HuH-7.5 (cell line): ENCODE results near the gene ACKR3.

Experiments used
- DNase-seq: peaks from one replicate; pipeline ENCODE4 v3.0.0; 2011; ENCODE audit warnings: low spot score

Gene ACKR3

GRCh38 chr2:236569573-236569973, at the start of gene ACKR3:
ACKR3 (plus strand) TSS chr2:236569825; CDS start chr2:236580466, 10,641 bp downstream.
- DNase-seq, result peak; percentile 63

DNA sequence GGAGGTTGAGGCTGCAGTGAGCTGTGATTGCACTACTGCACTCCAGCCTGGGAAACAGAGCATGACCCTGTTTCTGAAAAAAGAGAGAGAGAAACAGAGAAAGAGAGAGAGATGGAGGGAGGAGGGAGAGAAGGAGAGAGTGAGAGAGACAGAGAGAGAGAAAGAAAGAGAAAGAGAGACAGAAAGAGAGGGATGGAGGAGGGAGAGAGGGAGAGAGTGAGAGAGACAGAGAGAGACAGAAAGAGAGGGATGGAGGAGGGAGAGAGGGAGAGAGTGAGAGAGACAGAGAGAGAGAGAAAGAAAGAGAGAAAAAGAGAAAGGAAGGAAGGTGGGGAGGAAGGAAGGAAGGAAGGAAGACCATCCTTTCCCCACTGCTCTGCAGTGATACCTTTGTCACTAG, 48.1 kb upstream of the ACKR3 start:
- no peak for DNase-seq

DNA sequence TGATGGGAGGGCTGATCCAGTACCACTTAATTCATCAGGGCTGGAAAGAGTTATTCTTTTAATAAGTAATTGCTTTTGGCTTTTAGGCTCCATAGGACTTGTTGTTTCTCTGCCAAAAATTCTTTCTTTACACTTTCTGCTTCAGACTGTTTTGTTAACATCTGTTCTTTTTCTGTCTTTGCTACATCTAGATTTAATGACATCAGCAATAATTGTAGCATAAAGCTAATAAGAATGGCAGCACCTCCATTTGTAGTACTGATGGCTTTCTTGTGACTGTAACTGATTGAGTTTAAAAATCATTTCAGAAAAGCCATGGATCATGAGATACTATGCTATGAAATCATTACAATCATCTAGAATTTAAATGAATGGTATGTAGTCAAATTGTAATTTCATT, 46.4 kb upstream of the ACKR3 start:
- no peak for DNase-seq

GRCh38 chr2:236525411-236525997, 44.1 kb upstream of the ACKR3 start:
- DNase-seq, result no peak

DNA sequence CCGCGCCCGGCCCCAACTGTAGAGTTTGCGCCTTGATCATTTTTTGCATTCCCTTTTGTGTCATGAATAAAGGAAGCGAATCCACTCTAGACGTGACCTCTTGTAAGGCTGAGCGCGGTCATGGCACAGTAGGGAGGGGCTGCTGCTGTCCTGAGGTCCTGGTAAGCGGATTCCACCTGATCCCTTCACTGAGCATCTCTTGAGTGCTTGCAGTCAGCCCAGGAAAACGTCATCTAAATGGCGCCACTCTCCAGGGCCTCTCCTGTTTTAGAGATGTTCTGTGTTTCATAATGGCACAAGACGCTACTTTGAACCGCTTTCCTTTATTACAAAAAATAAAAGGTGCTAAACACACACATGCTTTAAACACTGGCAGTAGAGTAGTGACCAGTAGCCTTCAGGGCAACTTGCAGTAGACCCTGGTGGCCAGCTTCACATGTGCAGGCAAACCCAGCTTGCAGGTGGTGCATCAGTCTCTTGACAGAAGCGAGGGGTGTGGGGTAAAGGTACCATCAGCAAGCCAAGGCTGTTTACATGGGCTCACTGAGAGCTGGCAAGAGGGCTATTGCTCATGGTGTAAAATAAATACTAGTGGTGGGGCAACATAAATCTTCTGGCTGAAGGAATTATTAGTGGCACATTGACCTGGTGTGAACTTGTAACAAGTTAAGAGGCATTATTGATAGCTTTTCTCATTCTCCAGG, 43.0 kb upstream of the ACKR3 start:
- no peak for DNase-seq

GRCh38 chr2:236527159-236527630, 42.4 kb upstream of the ACKR3 start:
- no peak for DNase-seq

- DNase-seq, result no peak
Measured at GRCh38 chr2:236529606-236530005, 40.0 kb upstream of the ACKR3 start.

DNA sequence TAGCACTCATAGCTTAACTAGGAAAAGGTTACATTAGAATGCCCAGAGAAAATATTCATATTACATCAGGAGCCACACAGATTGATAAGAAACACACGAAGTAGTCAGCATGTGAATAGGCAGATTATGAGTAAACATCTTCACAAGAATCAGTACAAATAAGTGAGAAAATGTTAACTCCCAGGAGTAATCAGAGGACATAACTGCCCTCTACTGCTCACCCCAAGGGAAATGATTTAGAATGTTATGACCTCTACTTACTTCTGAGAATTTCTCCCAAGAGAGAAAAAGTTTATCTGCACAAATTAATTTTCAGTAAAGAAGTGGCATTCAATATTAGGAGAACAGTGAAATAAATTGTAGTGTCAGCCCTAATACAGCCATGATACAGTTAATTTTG, 39.1 kb upstream of the ACKR3 start:
- no peak for DNase-seq

DNA sequence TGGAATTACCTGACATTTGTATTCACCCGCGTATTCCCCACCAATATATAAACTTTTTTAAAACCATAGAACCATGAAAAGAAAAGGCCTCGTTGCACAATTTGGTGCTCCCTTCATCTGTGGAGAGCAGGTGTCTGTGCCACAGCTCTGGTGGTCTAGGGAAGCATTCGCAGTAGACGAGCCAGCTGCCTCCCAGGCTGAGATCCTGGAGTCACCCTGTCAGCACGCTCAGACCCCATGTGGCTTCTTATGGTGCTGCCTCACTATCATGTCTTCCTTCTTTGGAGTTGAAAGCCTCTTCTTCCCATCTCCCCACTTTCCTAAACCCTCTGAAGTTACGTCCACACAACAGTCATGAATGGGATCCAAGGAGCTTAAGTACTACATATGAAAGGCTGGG, 38.4 kb upstream of the ACKR3 start:
- no peak for DNase-seq

GRCh38 chr2:236531996-236532395, 37.6 kb upstream of the ACKR3 start:
- no peak for DNase-seq

DNA sequence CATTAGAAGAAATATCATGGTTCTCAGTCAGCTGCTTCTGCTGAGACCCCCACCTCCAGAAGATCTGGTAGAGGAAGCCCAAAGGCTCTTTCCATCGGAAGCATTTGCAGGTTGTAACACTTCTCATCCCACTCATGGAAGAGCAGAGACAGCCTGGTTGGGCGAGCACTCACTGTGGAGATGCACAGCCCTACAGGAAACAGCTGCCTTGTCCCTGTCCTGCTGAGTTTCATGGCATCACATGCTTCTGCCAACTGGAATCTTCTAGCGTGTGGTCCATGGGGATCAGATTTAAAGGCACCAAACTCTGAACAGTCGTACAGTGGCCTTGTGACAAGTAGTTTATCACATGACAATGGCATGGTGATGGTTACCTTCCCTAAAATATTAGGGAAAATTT, 36.3 kb upstream of the ACKR3 start:
- no peak for DNase-seq

DNA sequence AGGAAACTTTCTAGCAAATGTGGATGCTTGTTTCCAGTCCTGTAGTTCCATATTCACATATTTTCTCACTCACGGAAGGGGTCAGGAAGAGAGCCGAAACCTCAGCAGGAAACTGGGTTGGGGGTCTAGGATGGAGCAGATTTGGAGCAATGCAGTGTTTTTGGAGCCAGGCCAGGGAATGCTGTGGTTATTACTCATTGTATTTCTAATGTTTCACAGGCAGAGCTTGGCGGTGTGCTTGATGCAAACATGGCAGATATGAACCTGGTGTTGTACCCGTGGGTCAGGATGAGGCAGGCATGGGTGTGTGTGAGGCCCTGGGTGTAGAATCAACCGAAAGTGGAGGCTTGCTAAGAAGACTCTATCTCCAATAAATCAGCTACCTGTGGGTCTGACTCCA, 34.6 kb upstream of the ACKR3 start:
- no peak for DNase-seq

DNA sequence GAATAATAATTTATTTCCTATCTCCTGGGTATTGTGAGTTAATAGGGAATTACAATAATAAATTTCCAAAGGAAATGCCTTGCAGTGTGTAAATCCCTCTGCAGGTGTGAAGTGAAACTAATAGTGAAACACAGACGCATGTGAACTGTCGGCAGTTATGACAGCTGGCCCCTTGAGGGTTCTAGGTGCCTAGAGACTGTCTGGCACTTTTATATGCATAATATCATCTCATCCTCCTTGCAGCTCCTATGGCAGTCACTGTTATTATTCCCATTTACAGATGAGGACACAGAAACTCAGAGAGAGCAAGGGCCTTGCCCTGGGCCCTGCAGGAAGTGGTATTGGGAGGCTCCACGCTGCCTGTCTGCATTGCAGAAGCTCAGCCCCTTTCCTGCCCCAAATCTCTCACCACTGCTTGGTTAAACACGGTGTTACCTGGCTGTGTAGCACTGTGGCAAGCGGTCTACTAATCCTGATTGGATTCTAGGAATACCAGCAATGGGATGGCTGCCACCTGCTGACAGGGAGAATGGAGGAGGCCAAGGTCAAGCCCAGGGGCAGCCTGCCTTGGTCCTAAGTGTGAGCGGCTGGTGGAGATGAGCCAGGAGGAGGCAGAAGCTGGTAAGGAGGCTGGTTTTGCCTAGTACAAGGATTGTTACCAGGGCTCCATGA, 32.8 kb upstream of the ACKR3 start:
- DNase-seq, result no peak

GRCh38 chr2:236538242-236538641, 31.4 kb upstream of the ACKR3 start:
- DNase-seq, result no peak

- DNase-seq, result no peak
Measured at GRCh38 chr2:236541008-236541562, 28.5 kb upstream of the ACKR3 start.

DNA sequence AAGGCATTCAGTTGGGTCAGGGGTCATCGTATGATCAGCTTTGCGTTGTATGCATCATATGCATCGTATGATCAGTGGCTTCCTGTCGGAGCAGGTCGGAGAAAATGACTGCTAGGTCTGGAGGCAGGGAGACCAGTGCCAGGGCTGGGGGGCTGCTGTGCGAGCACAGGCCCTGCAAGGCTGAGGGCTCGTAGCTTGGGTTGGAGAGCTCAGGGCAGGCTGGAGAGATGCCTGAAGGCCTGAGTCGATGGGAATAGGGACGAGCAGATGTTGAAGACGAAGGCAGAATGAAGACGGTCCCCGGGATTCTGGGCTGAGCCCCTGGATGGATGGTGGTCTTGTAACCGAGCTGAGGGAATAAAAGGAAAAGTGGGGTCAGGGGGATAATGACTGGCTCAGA, 25.3 kb upstream of the ACKR3 start:
- no peak for DNase-seq

GRCh38 chr2:236545248-236545658, 24.4 kb upstream of the ACKR3 start:
- no peak for DNase-seq

DNA sequence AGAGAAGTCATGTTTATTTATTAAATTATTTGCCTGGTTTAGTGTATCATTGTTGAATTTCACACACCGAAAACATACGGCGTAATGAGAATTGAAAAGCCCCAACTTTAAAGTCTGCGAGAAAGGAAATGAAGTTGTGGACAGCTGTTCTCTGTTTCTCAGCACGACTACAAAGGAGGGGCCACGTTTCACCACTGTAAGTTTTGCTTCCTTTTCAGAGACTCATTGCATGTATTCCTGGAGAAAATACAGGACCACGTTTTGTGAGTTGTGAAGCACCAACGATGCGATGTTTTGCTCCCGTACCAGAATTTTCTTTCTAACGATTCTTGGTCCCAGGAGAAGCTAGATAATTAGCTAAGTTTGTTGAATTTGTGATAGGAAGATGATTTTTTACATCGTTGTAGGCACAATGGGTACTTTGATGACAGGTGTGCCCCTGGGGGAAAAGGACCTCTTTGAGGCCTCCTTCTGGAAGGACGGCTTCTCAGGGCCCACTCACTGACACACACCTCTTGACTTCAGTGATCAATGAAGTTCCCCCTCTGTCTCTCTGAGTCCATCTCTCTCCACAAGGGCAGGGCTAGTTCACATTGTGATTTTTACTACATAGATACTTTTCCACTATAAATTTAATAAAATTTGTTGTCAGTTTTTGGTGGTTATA, 23.7 kb upstream of the ACKR3 start:
- no peak for DNase-seq

DNA sequence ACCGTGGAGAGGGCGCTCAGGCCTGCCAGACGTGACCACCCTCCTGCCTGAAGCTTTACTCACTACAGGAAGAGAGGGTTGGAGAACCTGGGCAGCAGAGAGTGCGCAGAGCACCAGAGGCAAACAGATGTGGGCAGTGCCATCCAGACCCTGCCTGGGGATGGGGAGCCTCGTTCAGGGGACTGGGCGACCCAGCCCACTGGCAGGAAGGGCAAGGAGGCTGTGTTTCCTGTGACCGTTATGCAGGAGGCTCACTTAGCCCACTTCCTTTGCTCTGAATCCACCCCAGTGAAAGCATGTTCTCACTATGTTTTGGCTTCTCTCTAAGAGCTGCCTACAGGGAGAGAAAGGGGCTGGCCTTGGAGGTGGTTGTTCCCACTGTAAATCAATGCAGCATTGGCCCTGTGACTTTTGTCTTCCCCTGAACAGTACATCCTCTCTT, 23.0 kb upstream of the ACKR3 start:
- DNase-seq, result no peak

DNA sequence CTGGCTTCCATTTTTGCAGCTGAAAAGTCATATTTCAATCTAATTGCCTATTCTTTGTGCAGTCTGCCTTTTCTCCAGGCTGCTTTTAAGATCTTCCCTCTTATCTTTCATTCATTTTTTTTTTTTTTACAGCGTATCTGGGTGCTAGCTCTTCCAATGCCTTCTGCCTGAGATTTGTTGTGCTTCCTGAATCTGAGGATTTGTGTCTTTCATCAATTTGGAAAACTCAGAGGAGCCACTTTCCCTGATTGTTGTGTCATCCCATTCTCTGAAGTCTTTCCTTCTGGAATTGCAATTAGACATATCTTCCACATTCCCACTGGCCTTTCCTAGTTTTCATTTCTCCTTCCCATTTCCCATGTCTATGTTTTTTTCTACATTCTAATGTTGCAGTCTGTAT, 21.9 kb upstream of the ACKR3 start:
- DNase-seq, result no peak

DNA sequence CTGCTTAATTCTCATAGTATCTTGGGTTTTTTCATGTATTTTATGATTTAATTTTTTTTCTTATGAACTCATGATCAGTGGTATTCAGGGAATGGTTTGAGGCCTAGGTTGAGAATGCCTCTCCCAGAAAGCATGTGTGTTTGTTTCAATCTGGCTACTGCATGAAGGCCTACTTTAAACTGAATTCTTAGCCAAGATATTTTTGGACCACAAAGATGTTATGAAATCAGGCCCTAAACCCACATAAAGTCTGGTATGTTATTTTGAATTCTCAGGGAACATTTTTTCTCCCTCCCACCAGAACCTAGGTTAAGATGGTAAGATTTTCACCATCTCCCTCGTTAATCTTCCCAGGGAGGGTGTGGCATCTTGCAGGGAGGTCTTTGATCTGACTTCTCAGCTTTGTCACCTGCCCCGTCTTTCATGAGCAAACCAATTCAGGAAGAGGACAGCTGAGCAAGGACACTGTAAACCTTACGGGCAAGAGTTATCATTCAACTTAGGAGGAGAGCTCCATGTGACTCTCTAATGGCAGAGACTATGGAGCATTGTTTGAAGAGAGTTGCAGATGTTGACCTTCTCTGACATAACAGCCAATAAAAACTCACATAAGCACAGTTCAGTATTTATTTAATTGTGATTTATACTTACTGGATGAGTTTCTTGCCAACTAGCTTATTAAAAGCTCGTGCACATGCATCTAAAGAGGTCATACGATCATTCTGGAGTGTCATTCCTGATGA, 21.3 kb upstream of the ACKR3 start:
- no peak for DNase-seq

- no peak for DNase-seq
Measured at GRCh38 chr2:236549165-236549564, 20.5 kb upstream of the ACKR3 start.
